Mammary epithelial cell (primary cell): ENCODE measurements around the gene B4GALNT3.

Experiments used
- CTCF ChIP-seq, 2 donors: IDR thresholded peaks in 1 of 2; conservative IDR thresholded peaks in 1 of 2; 2 replicates each; pipeline ENCODE4 v1.5.1; 2011 to 2012; ENCODE audit warnings: inconsistent platforms in 2 of 2, low read length in 2 of 2, mild to moderate bottlenecking in 2 of 2, control low read depth in 1 of 2, low read depth in 1 of 2; ENCODE audit not compliant: insufficient read depth in 1 of 2; ENCODE audit errors: extremely low read depth in 1 of 2
- EZH2 ChIP-seq: IDR thresholded peaks from 2 replicates; pipeline ENCODE4 v1.6.1; 2012; ENCODE audit warnings: low read length, inconsistent platforms, borderline replicate concordance

- TF ChIP-seq CTCF (conservative IDR thresholded peaks at IDR 0.05 in 1 of 2, IDR thresholded peaks at IDR 0.05 in 1 of 2; ENCODE audit: extremely low read depth in 1 of 2, insufficient read depth in 1 of 2, low read depth in 1 of 2, low read length in 2 of 2): no peak
- TF ChIP-seq EZH2: no peak
These were observed 122.0 kb downstream of the B4GALNT3 start for GRCh38 chr12:581746-582145.
